CD4-positive, alpha-beta T cell treated with Interleukin-4 for 1 hour (primary cell): ENCODE results near the gene GPX4.

ENCODE experiments used
- DNase-seq, 2 donors: peaks; one replicate each; pipeline ENCODE4 v3.0.0-alpha.2; 2020 to 2022

Gene GPX4

DNA sequence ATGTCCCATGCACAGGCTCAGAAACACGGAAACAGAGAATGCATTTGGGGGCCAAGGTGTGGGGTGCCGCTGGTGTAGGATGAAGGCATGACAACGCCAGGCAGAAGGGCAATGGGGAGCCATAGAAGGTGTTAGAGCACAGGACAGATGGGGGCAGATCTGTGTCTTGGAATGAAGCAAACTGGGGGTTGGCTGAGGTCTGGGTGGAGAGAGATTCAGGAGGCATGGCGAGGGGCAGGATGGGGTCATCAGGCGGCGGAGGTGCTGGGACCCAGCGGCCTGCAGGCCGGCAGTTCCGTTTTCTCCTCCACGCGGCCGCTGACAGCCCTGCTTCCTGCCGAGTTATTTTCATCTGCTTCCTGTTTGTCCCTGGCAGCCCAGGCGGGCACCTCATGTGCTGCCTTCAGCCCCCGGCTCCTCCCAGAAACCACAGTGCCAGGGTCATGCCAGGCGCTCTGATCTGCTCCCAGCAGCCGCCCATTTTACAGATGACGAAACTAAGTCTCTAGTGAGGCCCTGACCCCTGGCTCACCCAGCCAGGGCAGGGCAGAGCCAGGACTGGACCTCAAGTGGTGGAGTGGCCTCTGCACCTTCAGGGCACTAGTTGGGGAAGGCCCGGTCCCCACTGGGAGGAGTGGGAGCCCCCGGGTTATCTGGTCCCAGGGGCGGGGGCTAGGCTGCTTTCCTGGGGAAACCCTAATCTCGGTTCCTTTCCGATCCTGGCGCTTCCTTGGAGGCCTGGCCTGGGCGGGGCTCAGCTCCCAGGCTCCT is 34.6 kb upstream of the GPX4 start:
- peak; percentile 84 to 85 for DNase-seq

DNA sequence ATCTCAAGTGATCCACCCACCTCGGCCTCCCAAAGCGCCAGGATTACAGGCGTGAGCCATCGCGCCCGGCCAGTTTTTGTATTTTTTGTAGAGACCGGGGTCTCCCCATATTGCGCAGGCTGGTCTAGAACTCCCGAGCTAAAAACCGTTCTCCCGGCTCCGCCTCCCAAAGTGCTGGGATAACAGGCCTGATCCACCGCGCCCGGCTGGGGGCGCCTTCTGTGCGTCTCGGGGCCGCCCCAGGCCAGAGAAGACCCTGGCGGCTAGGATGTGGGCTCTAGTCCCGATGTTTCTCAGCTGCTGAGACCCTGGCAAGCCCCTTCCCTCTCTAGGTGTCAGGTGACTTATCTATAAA is 33.2 kb upstream of the GPX4 start:
- no peak for DNase-seq

DNA sequence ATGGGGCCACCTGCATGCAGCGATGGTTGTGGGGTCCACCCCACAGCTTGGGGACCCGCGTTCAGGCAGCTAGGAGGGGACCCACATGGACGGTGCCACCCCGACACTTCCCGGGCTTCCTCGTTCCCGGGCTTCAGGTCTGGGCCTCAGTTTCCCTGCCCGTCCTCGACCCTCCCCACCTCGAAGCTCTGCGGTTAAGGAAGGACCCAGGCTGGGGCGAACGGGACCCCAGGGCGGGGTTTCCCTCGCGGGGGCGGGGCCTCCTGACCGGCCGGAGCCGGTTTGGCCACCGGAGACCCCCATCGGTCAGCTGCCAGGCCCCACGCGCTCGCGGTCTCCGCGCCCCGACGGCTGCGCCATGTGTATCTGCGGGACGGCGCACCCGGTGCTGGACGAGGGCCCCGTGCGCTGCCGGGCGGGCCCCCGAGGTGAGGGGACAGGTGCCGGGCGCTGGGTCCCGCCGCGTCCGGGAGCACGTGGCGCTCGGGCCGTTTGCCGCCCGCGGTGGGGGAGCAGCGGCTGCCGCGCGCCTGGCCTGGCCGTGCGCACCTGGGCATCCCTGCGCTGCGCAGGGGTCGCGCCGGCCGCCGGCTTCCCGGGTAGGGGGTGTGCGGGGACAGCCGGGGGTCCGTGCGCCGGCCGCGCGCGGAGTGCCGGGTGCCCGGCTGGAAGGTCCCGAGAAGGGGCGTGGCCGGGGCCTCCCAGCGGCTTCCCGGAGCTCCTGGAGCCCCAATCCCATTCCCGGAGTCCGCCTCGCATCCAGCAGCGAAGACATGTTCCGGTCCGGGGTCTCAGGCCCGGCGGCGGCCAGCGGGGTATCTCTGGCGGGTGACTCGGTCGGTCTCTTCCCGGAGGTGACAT is 32.6 kb upstream of the GPX4 start:
- DNase-seq: no peak

- no peak for DNase-seq
These were observed 31.3 kb upstream of the GPX4 start for GRCh38 chr19:1072371-1073015.

GRCh38 chr19:1073063-1073955 is 30.5 kb upstream of the GPX4 start:
- DNase-seq: no peak

DNA sequence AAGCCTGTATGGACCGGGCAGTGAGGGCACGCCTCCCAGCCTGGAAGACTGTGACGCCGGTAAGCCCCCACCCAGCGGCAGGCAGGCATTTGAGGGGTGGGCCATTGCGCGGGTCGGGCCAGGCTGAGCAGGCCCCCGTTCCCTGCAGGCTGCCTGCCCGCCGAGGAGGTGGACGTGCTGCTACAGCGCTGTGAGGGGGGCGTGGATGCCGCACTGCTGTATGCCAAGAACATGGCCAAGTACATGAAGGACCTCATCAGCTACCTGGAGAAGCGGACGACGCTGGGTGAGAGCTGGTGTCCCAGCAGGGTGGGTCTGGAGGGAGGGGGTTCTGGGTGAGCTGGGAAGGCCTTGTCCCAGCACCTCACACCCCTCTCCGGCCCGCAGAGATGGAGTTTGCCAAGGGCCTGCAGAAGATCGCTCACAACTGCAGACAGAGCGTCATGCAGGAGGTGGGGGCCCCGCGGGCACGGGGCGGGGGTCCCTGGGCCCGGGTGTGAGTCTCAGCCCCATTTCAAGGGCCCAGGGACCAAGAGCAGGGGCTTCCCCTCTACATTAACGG is 29.8 kb upstream of the GPX4 start:
- DNase-seq: no peak

DNA sequence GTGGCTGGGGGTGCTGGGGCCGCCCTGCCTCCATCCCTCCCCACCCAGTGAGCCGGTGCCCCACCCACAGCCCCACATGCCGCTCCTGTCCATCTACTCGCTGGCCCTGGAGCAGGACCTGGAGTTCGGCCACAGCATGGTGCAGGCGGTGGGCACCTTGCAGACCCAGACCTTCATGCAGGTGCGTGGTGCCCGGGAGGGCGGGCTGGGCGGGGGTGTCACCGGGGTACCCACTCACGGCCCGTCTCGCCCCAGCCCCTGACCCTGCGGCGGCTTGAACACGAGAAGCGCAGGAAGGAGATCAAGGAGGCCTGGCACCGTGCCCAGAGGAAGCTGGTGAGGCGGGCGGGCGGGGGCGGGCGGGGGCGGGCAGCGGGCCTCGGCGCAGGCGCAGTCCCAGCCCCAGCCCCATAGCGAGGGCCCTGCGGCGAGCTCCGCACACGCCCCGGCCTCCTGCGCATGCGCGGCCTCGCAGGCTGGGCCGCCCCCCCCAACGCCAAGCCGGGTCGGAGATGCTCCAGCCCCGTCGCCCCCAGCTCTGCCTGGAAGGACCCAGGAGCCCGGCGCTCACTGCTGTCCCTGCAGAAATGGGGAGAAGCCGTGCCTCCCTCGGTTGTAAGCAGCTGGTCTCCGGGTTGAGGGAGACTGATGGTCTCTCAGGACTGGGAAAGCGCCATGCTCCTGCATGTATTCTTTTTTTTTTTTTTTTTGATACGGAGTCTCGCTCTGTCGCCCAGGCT is 29.1 kb upstream of the GPX4 start:
- peak; percentile 94 to 95 for DNase-seq

DNA sequence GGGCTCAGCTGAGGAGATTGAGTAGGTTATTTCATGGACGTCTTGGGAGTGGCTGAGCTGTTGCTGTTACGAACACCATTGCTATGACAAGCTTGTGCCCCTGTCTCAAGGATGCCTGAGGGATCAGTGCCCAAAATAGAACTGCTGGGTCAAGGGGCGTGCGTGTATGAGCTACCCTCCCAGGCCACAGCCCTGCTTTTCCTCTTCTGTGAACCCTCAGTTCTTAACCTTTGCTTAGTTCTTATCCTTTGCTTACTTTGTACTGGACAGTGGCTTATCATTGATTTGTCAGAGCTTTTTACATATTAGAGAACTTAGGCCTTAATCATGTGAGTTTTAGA is 27.8 kb upstream of the GPX4 start:
- no peak for DNase-seq

DNA sequence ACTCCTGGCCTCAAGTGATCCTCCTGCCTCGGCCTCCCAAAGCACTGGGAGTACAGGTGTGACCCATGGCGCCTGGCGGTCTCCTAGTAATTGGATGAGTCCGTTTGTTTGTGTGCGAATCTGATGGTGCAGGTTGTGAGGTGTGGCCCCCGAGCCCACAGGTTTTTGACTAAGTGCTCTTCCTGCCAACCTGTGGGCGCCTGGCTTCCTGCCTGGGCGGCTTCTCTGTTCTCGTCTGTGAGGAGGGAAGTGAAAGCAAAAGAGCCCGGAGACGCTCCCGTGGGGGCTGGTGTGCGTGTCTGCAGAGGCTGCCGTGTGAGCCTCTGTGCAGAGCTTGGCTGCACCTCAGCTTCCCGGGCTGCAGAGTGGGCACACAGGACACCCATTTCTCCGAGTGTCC is 26.8 kb upstream of the GPX4 start:
- peak; percentile 95 for DNase-seq

DNA sequence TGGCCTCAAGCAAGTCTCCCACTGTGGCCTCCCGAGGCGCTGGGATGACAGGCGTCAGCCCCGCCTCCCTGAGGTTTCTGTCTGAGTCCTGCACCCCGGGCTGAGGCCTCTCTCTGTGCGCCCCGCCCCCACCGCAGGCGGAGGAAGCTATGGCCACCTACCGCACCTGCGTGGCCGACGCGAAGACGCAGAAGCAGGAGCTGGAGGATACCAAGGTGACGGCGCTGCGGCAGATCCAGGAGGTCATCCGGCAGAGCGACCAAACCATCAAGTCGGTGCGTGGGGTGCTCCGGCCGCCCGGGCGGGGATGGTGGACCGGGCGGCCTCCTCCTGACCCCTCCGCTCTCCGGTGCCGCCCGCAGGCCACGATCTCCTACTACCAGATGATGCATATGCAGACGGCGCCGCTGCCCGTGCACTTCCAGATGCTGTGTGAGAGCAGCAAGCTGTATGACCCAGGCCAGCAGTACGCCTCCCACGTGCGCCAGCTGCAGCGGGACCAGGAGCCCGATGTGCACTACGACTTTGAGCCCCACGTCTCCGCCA is 24.2 kb upstream of the GPX4 start:
- DNase-seq: peak; percentile 54 to 64

DNA sequence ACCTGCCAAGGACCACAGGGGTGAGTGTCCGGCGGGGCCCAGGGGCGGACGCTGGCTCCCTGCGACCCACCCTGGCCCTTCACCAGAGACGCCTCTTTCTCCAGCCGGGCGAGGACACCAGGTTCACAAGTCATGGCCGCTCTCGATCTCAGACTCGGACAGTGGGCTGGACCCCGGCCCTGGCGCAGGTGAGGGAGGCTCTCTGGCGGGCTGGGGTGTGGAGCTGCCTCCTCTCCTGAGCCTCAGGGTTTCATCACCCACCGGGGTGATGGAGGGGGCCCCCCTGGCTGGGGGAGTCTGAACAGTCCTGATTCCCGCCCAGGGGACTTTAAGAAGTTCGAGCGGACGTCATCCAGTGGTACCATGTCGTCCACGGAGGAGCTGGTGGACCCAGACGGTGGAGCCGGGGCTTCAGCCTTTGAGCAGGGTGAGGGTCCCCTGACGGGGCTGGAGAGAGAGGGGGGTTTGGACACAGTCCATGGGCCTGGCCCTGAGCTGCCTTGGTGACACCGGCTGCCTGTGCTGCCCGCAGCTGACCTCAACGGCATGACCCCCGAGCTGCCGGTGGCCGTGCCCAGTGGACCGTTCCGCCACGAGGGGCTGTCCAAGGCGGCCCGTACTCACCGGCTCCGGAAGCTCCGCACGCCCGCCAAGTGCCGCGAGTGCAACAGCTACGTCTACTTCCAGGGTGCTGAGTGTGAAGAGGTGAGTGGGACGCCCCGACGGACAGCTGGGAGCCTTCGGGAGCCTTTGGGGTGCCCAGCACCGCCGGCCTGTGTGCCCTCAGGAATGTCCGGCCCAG is 23.2 kb upstream of the GPX4 start:
- peak in 1 of 2 donors; percentile 1 for DNase-seq

DNA sequence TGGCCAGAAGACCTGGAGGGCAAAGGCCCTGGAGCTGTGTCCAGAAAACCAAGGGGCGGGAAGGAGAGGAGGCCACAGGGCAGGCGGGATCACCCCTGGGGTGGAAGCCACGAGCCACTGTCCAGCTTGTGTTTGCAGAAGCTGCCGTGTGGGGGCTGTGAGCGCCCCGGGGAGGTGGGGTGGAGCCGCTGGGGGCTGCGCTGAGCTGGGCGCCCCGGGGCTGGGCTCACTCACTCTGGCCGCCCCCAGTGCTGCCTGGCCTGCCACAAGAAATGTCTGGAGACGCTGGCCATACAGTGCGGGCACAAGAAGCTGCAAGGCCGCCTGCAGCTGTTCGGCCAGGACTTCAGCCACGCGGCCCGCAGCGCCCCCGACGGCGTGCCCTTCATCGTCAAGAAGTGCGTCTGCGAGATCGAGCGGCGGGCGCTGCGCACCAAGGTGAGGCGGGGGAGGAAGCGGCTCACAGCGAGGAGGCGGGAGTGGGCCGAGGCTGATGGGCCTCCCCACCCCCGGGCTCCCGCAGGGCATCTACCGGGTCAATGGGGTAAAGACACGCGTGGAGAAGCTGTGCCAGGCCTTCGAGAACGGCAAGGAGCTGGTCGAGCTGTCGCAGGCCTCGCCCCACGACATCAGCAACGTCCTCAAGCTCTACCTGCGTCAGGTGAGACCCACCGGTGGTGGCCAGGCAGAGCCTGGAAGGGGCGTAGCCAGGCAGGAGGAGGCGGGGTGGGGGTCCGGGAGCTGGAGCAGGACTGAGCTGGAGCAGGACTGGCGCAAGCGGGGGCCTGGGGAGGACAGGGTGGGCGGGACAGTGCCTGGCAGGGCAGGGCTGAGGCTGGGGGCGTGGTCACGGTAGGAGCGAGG is 22.3 kb upstream of the GPX4 start:
- DNase-seq: no peak

DNA sequence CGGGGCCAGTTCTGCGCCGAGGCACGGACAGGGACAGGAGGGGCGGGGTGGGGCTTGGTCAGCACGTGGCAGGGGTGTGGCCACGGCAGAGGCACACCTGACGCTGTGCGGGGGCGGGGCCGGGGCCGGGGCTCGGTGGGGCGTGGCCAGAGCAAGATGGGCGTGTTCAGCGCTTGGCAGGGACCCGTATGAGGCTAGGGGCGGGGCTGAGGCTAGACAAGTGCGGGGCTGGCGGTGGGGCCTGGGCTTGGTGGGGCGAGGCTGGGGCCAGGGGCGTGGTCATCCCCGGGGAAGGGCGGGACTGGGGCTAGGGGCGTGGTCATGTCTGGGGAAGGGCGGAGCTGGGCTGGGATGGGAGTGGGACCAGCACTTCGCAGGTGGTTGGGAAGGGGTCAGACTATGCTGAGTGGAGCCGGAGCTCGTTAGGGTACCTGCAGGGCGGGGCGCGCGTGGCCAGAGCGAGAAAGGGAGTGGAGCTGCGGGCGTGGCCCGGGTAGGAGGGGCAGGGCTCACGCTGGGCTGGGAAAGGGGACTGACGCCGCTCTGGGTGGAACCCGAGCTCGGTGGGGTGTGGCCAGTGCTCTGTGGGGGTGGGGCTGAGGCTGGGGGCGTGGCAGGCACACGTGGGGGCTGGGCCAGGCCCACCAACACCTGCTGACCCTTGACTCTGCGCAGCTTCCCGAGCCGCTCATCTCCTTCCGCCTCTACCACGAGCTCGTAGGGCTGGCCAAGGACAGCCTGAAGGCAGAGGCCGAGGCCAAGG is 21.4 kb upstream of the GPX4 start:
- peak; percentile 91 to 93 for DNase-seq

DNA sequence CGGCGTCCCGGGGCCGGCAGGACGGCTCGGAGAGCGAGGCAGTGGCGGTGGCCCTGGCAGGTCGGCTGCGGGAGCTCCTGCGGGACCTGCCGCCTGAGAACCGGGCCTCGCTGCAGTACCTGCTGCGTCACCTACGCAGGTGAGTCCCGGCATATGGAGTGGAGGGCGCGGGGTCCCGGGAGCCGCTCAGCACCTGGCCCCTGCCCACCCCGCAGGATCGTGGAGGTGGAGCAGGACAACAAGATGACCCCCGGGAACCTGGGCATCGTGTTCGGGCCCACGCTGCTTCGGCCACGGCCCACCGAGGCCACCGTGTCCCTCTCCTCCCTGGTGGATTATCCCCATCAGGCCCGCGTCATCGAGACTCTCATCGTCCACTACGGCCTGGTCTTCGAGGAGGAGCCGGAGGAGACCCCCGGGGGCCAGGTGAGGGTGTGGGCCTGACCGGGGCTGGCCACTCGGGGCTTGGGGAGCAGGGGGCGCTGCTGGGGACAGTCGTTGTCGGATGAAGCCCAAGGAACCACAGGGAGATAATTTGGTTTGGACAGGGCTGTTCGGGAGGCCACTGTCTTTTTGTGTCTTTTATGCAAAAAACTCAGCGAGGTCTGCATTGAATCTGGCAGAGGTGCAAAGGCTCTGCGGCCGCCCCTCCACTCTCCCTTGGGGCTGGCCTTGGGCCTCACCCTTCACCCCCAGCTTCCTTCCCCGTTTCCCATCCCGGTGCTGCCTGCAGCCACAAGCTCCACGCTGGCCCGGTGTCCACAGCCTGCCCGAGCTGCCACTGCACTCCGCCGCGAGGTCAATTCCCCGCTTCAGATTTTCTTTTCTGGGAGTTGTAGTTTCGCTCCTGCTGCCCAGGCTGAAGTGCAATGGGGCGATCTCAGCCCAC is 20.6 kb upstream of the GPX4 start:
- DNase-seq: no peak

DNA sequence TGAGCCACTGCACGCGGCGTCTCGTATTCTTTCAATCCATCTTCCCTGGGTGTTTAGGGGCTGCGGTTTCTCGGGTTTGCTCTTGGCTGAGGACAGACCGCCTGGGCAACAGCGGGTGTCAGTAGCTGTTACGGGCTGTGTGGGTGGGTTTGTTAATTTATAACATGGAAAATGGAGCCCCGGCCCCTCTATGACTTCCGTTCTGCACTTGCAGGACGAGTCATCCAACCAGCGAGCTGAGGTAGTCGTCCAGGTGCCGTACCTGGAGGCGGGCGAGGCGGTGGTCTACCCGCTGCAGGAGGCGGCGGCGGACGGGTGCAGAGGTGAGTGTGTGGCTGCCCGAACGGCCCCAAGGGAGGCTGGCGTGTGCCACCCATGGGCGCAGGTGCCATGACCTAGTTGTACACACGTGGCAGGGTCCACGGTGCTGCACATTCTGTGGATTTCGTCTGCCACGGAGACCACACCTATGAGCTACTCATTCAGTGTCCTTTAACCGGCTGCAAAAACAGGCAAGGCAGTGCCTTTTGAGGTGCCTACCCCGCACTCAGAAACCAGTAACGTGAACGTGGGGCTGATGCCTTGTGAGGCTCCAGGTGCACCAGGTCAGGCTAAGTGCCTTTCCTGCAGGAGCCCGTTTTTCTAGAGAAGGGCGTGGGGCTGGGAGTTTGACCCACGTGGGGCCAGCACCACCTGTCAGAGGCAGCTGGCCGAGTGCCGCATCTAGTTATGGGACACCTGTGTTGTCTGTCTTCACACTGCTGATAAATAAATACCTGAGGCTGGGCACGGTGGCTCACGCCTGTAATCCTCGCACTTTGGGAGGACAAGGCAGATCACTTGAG is 19.5 kb upstream of the GPX4 start:
- no peak for DNase-seq

GRCh38 chr19:1085053-1085658 is 18.6 kb upstream of the GPX4 start:
- DNase-seq: no peak
